Measurements from ENCODE around the gene RNU1-3. TPM values are rescaled to one million over a fixed set of nuclear protein-coding genes. Genes with fewer than 3 reads are reported as not detected.
"Not testable (repeated sequence)": the region's sequence is repeated elsewhere in the genome, so short reads cannot be mapped to it uniquely, and the experiment has no call there.

Gene RNU1-3
- total and polyA plus RNA-seq, 2 of the 13 experiments (the other 11 are each of a cell fraction or from before 2014, with no cell fraction given), result under 0.01 to 11,018 TPM

DNA sequence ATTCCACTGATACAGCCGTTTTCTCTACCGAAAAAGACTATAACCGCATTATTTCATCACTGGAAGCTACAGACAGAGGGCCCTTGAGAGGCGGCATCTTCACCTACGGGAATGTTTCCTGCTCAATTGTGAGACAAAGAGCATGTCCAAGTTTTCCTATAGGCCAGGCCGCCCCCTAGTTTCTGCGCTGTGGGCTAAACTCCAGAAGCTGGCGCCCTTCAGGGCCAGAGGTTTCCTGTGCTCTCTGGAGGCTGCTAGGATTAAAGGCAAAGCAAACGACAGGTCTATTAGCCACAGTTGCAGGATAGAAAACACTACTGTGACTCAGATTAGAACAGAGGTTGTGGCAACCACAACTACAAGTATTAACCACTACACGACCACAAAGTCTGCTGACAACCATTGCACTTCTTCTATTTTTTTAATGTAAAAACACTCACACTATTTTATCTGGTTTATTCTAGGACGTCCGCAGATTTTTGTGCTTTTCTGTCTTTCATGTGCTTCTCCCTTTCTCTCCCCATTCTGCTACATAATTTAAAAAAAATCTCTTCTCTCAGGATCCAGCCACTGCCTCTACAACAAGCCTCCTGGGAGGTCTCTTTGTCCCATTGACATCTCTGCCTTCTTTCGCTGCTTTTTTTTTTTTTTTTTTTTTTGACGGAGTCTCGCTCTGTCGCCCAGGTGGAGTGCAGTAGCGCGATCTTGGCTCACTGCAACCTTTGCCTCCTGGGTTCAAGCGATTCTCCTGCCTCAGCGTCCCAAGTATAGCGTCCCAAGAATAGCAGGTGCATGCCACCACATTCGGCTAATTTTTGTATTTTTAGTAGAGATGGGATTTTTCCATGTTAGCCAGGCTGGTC is 10.1 kb upstream of the RNU1-3 start:
- ATAC-seq, result not testable (repeated sequence)
- TF ChIP-seq TEAD3 (CRISPR knock-in tag; optimal IDR thresholded peaks at IDR 0.05; ENCODE audit: borderline replicate concordance) (peak; percentile 19), ZNF331 (CRISPR knock-in tag; IDR thresholded peaks at IDR 0.05) (peak; percentile 49; the same call in 1 of the 2 replicates), HOXA3 (CRISPR knock-in tag; IDR thresholded peaks at IDR 0.05) (peak; percentile 29; the same call in 1 of the 2 replicates), ZBTB7B (CRISPR knock-in tag; IDR thresholded peaks at IDR 0.05) (peak; percentile 45; the same call in 1 of the 2 replicates), MED1 (CRISPR knock-in tag; IDR thresholded peaks at IDR 0.05) (peak; percentile 41), FOSL2 (CRISPR knock-in tag; IDR thresholded peaks at IDR 0.05) (peak; percentile 17; the same call in 1 of the 2 replicates), STAG1 (CRISPR knock-in tag; IDR thresholded peaks at IDR 0.05) (peak; percentile 55), GATAD2A (CRISPR knock-in tag; IDR thresholded peaks at IDR 0.05) (peak; percentile 72), SALL1 (CRISPR knock-in tag; IDR thresholded peaks at IDR 0.05) (peak; percentile 31; the same call in 1 of the 2 replicates), ZNF766 (CRISPR knock-in tag; IDR thresholded peaks at IDR 0.05; ENCODE audit: borderline replicate concordance) (peak; percentile 96), ZNF614 (CRISPR knock-in tag; IDR thresholded peaks at IDR 0.05; ENCODE audit: borderline replicate concordance) (peak; percentile 100), SAP130 (CRISPR knock-in tag; IDR thresholded peaks at IDR 0.05; ENCODE audit: low read depth) (peak; percentile 56; the same call in 1 of the 2 replicates), KAT8 (CRISPR knock-in tag; IDR thresholded peaks at IDR 0.05) (peak; percentile 34; the same call in 1 of the 2 replicates)
- TF ChIP-seq, protein P1, sequence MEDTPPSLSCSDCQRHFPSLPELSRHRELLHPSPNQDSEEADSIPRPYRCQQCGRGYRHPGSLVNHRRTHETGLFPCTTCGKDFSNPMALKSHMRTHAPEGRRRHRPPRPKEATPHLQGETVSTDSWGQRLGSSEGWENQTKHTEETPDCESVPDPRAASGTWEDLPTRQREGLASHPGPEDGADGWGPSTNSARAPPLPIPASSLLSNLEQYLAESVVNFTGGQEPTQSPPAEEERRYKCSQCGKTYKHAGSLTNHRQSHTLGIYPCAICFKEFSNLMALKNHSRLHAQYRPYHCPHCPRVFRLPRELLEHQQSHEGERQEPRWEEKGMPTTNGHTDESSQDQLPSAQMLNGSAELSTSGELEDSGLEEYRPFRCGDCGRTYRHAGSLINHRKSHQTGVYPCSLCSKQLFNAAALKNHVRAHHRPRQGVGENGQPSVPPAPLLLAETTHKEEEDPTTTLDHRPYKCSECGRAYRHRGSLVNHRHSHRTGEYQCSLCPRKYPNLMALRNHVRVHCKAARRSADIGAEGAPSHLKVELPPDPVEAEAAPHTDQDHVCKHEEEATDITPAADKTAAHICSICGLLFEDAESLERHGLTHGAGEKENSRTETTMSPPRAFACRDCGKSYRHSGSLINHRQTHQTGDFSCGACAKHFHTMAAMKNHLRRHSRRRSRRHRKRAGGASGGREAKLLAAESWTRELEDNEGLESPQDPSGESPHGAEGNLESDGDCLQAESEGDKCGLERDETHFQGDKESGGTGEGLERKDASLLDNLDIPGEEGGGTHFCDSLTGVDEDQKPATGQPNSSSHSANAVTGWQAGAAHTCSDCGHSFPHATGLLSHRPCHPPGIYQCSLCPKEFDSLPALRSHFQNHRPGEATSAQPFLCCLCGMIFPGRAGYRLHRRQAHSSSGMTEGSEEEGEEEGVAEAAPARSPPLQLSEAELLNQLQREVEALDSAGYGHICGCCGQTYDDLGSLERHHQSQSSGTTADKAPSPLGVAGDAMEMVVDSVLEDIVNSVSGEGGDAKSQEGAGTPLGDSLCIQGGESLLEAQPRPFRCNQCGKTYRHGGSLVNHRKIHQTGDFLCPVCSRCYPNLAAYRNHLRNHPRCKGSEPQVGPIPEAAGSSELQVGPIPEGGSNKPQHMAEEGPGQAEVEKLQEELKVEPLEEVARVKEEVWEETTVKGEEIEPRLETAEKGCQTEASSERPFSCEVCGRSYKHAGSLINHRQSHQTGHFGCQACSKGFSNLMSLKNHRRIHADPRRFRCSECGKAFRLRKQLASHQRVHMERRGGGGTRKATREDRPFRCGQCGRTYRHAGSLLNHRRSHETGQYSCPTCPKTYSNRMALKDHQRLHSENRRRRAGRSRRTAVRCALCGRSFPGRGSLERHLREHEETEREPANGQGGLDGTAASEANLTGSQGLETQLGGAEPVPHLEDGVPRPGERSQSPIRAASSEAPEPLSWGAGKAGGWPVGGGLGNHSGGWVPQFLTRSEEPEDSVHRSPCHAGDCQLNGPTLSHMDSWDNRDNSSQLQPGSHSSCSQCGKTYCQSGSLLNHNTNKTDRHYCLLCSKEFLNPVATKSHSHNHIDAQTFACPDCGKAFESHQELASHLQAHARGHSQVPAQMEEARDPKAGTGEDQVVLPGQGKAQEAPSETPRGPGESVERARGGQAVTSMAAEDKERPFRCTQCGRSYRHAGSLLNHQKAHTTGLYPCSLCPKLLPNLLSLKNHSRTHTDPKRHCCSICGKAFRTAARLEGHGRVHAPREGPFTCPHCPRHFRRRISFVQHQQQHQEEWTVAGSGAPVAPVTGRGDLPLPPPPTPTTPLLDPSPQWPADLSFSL (CRISPR knock-in tag; IDR thresholded peaks at IDR 0.05), result peak; percentile 41; the same call in 1 of the 2 replicates
- TF ChIP-seq, protein P2, sequence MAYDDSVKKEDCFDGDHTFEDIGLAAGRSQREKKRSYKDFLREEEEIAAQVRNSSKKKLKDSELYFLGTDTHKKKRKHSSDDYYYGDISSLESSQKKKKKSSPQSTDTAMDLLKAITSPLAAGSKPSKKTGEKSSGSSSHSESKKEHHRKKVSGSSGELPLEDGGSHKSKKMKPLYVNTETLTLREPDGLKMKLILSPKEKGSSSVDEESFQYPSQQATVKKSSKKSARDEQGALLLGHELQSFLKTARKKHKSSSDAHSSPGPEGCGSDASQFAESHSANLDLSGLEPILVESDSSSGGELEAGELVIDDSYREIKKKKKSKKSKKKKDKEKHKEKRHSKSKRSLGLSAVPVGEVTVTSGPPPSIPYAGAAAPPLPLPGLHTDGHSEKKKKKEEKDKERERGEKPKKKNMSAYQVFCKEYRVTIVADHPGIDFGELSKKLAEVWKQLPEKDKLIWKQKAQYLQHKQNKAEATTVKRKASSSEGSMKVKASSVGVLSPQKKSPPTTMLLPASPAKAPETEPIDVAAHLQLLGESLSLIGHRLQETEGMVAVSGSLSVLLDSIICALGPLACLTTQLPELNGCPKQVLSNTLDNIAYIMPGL (CRISPR knock-in tag; IDR thresholded peaks at IDR 0.05; ENCODE audit: borderline replicate concordance in 1 of 2, low read depth in 1 of 2), result peak; percentile 28 to 48; a peak in 1 of 4 replicates

More for the DNA sequence above, 10.1 kb upstream of the RNU1-3 start:
- peaks cover 22% of the 10 kb centered on the region for H3K4me1 ChIP-seq (ENCODE audit: insufficient read depth, low read length)
- in situ Hi-C loops (cut with HindIII; ENCODE audit: extremely low pct_ligation_motif_present, low pct_unique_long_range_greater_than_20kb); H3K27me3 ChIP-seq (ENCODE audit: control insufficient read depth in 1 of 2, insufficient read depth in 2 of 2, low read length in 2 of 2); FAIRE-seq; POLR2A ChIA-PET; H4K20me1 ChIP-seq (ENCODE audit: insufficient read depth, low read length); BruUV-seq (replicated peaks); H3K36me3 ChIP-seq (replicated peaks in 1 of 2; ENCODE audit: control insufficient read depth in 1 of 2, insufficient read depth in 2 of 2, low read length in 2 of 2); H3K79me2 ChIP-seq (ENCODE audit: insufficient read depth, low read length); H2AFZ ChIP-seq (ENCODE audit: low read length); H3K9me3 ChIP-seq (ENCODE audit: low read length); CTCF ChIA-PET (ENCODE audit: low intra/inter-chr PET ratio, low total read pairs); intact Hi-C loops (cut with micrococcal nuclease; ENCODE audit: unreplicated experiment): not testable (repeated sequence)
- H3K4me2 ChIP-seq (ENCODE audit: low read depth, low read length), result peak overlapping the region; percentile 85
- H3K4me3 ChIP-seq (replicated peaks in 1 of 3; ENCODE audit: insufficient read depth in 1 of 3, low read depth in 2 of 3, low read length in 3 of 3), result peak overlapping the region in 2 of 3 experiments; percentile 42 to 57; a peak in 4 of 6 replicates
- WGBS (ENCODE audit: low lambda C conversion rate), result 36% methylated on average over 22 of the region's 22 CpGs
- peak; percentile 69 for DNase-seq (ENCODE audit: low spot score)
- peak overlapping the region; percentile 41 for H3K27ac ChIP-seq (ENCODE audit: extremely low read length, insufficient read depth, low read length)
- H3K9ac ChIP-seq (ENCODE audit: insufficient read depth, low read depth, low read length), result 0 out of 2 replicates have a peak overlapping the region, but pooled peaks have one; percentile 5

Measured in HepG2 (cell line).